Measurements from ENCODE around the gene DDX31.

Gene DDX31

GRCh38 chr9:132639322-132639721 lies 30.5 kb downstream of the DDX31 start:
- no peak for TF ChIP-seq CTCF (IDR thresholded peaks at IDR 0.05; ENCODE audit: low read length, missing control alignments)
- no peak overlapping the region for H3K4me3 ChIP-seq (replicated peaks; ENCODE audit: low read depth, low read length)
- no peak for DNase-seq (ENCODE audit: low read depth)

GRCh38 chr9:132638240-132638639 lies 31.5 kb downstream of the DDX31 start:
- TF ChIP-seq CTCF (IDR thresholded peaks at IDR 0.05; ENCODE audit: low read length, missing control alignments): no peak
- DNase-seq (ENCODE audit: low read depth): peak; percentile 9
- H3K4me3 ChIP-seq (replicated peaks; ENCODE audit: low read depth, low read length): no peak overlapping the region

GRCh38 chr9:132637801-132638200 lies 32.0 kb downstream of the DDX31 start:
- no peak for TF ChIP-seq CTCF (IDR thresholded peaks at IDR 0.05; ENCODE audit: low read length, missing control alignments)
- no peak overlapping the region for H3K4me3 ChIP-seq (replicated peaks; ENCODE audit: low read depth, low read length)
- no peak for DNase-seq (ENCODE audit: low read depth)

- no peak for DNase-seq (ENCODE audit: low read depth)
- no peak overlapping the region for H3K4me3 ChIP-seq (replicated peaks; ENCODE audit: low read depth, low read length)
- no peak for TF ChIP-seq CTCF (IDR thresholded peaks at IDR 0.05; ENCODE audit: low read length, missing control alignments)
These were observed 32.4 kb downstream of the DDX31 start for GRCh38 chr9:132637351-132637750.

- no peak for DNase-seq (ENCODE audit: low read depth)
- no peak for TF ChIP-seq CTCF (IDR thresholded peaks at IDR 0.05; ENCODE audit: low read length, missing control alignments)
- H3K4me3 ChIP-seq (replicated peaks; ENCODE audit: low read depth, low read length): no peak overlapping the region
These were observed 35.5 kb downstream of the DDX31 start for GRCh38 chr9:132634327-132634726.

- TF ChIP-seq CTCF (IDR thresholded peaks at IDR 0.05; ENCODE audit: low read length, missing control alignments): no peak
- DNase-seq (ENCODE audit: low read depth): no peak
- no peak overlapping the region for H3K4me3 ChIP-seq (replicated peaks; ENCODE audit: low read depth, low read length)
These were observed 37.2 kb downstream of the DDX31 start for GRCh38 chr9:132632413-132633129.

GRCh38 chr9:132631685-132632084 lies 38.1 kb downstream of the DDX31 start:
- DNase-seq (ENCODE audit: low read depth): peak; percentile 13
- H3K4me3 ChIP-seq (replicated peaks; ENCODE audit: low read depth, low read length): no peak overlapping the region
- no peak for TF ChIP-seq CTCF (IDR thresholded peaks at IDR 0.05; ENCODE audit: low read length, missing control alignments)
